Endothelial cell of umbilical vein (primary cell): Measurements from ENCODE around the gene RBM28. TPM values are rescaled to one million over a fixed set of nuclear protein-coding genes. Genes with fewer than 3 reads are reported as not detected.

Experiments used
- BruUV-seq: library from RNA; stranded (reverse); fragments of 400-500 nt; replicated peaks from 2 replicates; lab custom pipeline; 2021; lab: Mats Ljungman, UMichigan
- CTCF ChIA-PET: fragments of 300-600, 350-600 bp; sonication (Branson Sonifier 250); formaldehyde crosslinking; loops from one replicate; lab custom pipeline; 2021; ENCODE audit warnings: antibody characterized with exemption, inconsistent platforms; lab: Charles Lee
- POLR2A ChIA-PET: fragments of 300-600, 350-600 bp; sonication (Branson Sonifier 250); formaldehyde crosslinking; loops from one replicate; lab custom pipeline; 2021; ENCODE audit warnings: antibody characterized with exemption, inconsistent platforms; lab: Charles Lee
- DNase-seq: peaks from one replicate; pipeline ENCODE4 v3.0.0-alpha.2; 2011; ENCODE audit warnings: low read depth, low spot score
- FAIRE-seq: peaks from 2 replicates; lab custom pipeline; 2011; peaks lifted over from hg19 to GRCh38; lab: Jason Lieb, UNC
- H2AFZ ChIP-seq: 2 replicates; pipeline ENCODE4 v1.6.0; 2012; ENCODE audit warnings: low read depth, low read length, control low read depth, inconsistent platforms
- H3K27ac ChIP-seq: 2 replicates; pipeline ENCODE4 v1.5.1; 2011; ENCODE audit warnings: low read depth, mild to moderate bottlenecking, control low read depth, low read length, moderate library complexity; ENCODE audit not compliant: insufficient read depth
- H3K27me3 ChIP-seq, 2 experiments: 2 replicates each; pipeline versions ENCODE4 v1.6.0 to v1.6.1; 2011; ENCODE audit warnings: low read length in 2 of 2, mixed read lengths in 1 of 2; ENCODE audit not compliant: control insufficient read depth in 2 of 2, insufficient read depth in 2 of 2
- H3K36me3 ChIP-seq, 2 experiments: 2 replicates in 1 of 2; 3 replicates in 1 of 2; pipeline ENCODE4 v1.5.1; 2011; ENCODE audit warnings: low read length in 2 of 2, mild to moderate bottlenecking in 1 of 2, moderate library complexity in 1 of 2; ENCODE audit not compliant: control insufficient read depth in 2 of 2, insufficient read depth in 2 of 2; ENCODE audit errors: extremely low read depth in 1 of 2
- H3K4me1 ChIP-seq: 3 replicates; pipeline ENCODE4 v1.5.1; 2011; ENCODE audit warnings: mild to moderate bottlenecking, low read length; ENCODE audit not compliant: control insufficient read depth, insufficient read depth; ENCODE audit errors: extremely low read depth
- H3K4me2 ChIP-seq: 2 replicates; pipeline ENCODE4 v1.6.1; 2011; ENCODE audit warnings: low read length, control low read depth, mixed read lengths; ENCODE audit not compliant: insufficient read depth
- H3K4me3 ChIP-seq, 3 experiments: fragments of 200-600 bp in 1 of 3; sonication (generic), shearing (Covaris generic) in 1 of 3; replicated peaks in 1 of 3; 2 replicates each; pipeline ENCODE4 v1.5.1; 2011 to 2016; ENCODE audit warnings: control low read depth in 3 of 3, low read length in 3 of 3, mild to moderate bottlenecking in 2 of 3, inconsistent platforms in 1 of 3, low read depth in 1 of 3, moderate library complexity in 1 of 3; ENCODE audit not compliant: insufficient read depth in 1 of 3
- H3K79me2 ChIP-seq: 2 replicates; pipeline ENCODE4 v1.6.0; 2012; ENCODE audit warnings: low read length, inconsistent platforms; ENCODE audit not compliant: control insufficient read depth, insufficient read depth
- H3K9ac ChIP-seq: replicated peaks from 2 replicates; pipeline ENCODE3; 2011; ENCODE audit warnings: low read length, control low read depth; ENCODE audit not compliant: insufficient read depth; ENCODE audit errors: extremely low read depth
- H3K9me1 ChIP-seq: replicated peaks from 3 replicates; pipeline ENCODE4 v1.6.0; 2011; ENCODE audit warnings: mild to moderate bottlenecking, low read length; ENCODE audit not compliant: control insufficient read depth, insufficient read depth; ENCODE audit errors: extremely low read depth
- H3K9me3 ChIP-seq: replicated peaks from 2 replicates; pipeline ENCODE4 v1.5.1; 2012; ENCODE audit warnings: low read length, inconsistent platforms; ENCODE audit not compliant: control insufficient read depth, insufficient read depth
- H4K20me1 ChIP-seq: replicated peaks from 2 replicates; pipeline ENCODE3; 2011; ENCODE audit warnings: mild to moderate bottlenecking, low read length; ENCODE audit not compliant: control insufficient read depth, insufficient read depth; ENCODE audit errors: extremely low read depth
- EZH2 ChIP-seq: IDR thresholded peaks from 2 replicates; pipeline ENCODE4 v1.6.1; 2012; ENCODE audit warnings: borderline replicate concordance, low read depth, mild to moderate bottlenecking, moderate library complexity, low read length, inconsistent platforms; ENCODE audit not compliant: severe bottlenecking
- FOS ChIP-seq: IDR thresholded peaks from 2 replicates; pipeline ENCODE4 v1.6.1; 2011; ENCODE audit warnings: mild to moderate bottlenecking, low read length, moderate library complexity, borderline replicate concordance; ENCODE audit not compliant: insufficient read depth
- GATA2 ChIP-seq: IDR thresholded peaks from 2 replicates; pipeline ENCODE4 v1.7.0; 2011; ENCODE audit warnings: low read depth, mild to moderate bottlenecking, moderate library complexity, mixed read lengths, low read length; ENCODE audit not compliant: insufficient read length, insufficient read depth
- JUN ChIP-seq: IDR thresholded peaks from 2 replicates; pipeline ENCODE4 v1.6.1; 2011; ENCODE audit warnings: borderline replicate concordance, low read depth; ENCODE audit not compliant: insufficient read length, insufficient read depth
- MAX ChIP-seq: IDR thresholded peaks from 2 replicates; pipeline ENCODE4 v1.6.1; 2011; ENCODE audit not compliant: insufficient read depth, insufficient read length
- MYC ChIP-seq: IDR thresholded peaks from one replicate; pipeline ENCODE4 v1.6.1; 2011; ENCODE audit warnings: mild to moderate bottlenecking, low read depth, low read length
- POLR2A ChIP-seq: IDR thresholded peaks from 2 replicates; pipeline ENCODE4 v1.6.1; 2012; ENCODE audit warnings: low read depth, mild to moderate bottlenecking, control low read depth, low read length
- POLR2AphosphoS5 ChIP-seq: IDR thresholded peaks from 2 replicates; pipeline ENCODE4 v1.6.1; 2012; ENCODE audit warnings: low read depth, mild to moderate bottlenecking, control low read depth, low read length, moderate library complexity; ENCODE audit not compliant: insufficient read depth
- dilution Hi-C: fragments of 300-500 bp; cut with MboI; formaldehyde crosslinking; loops from one replicate; pipeline ENCODE4 v1.15.0; 2019; ENCODE audit warnings: low sequenced_read_pairs; ENCODE audit not compliant: extremely low pct_ligation_motif_present
- intact Hi-C: fragments of 100-400 bp; cut with micrococcal nuclease; formaldehyde crosslinking; loops from one replicate; pipeline ENCODE4 v1.10.0; 2022
- polyA plus RNA-seq, 4 experiments: library from polyadenylated mRNA; depleted of rRNA in 3 of 4; stranded (reverse) in 3 of 4; unstranded in 1 of 4; fragments of >200 nt; gene quantifications; 2 replicates each; pipeline versions ENCODE4 v1.2.1 to v1.2.3, GENCODE V29; 2011 to 2012; ENCODE audit warnings: missing spikeins in 1 of 4
- total RNA-seq: library from RNA; stranded (reverse); gene quantifications from 2 replicates; pipeline ENCODE4 v1.2.3, GENCODE V29; 2021
- TF ChIP-seq, protein P1 (sequence below), 2 donors: IDR thresholded peaks; 1 replicate in 1 of 2; 2 replicates in 1 of 2; pipeline ENCODE4 v1.5.1; 2011; ENCODE audit warnings: low read length in 2 of 2, mild to moderate bottlenecking in 2 of 2, moderate library complexity in 2 of 2, control low read depth in 1 of 2, inconsistent platforms in 1 of 2, low read depth in 1 of 2; ENCODE audit not compliant: insufficient read depth in 1 of 2; ENCODE audit errors: extremely low read depth in 1 of 2

Gene RBM28
- total and polyA plus RNA-seq, 2 donors (not counting 3 experiments of a cell fraction or from before 2014, with no cell fraction given) = 11.6 to 58.7 TPM

GRCh38 chr7:128279124-128279713, 64.5 kb downstream of the RBM28 start:
- dilution Hi-C loops = no loop called here
- POLR2A ChIA-PET = no interaction called here

More at GRCh38 chr7:128279124-128279713, 64.5 kb downstream of the RBM28 start:
- CTCF ChIA-PET = no interaction called here
- H3K4me2 ChIP-seq = no peak overlapping the region
- H3K27me3 ChIP-seq = peaks cover 10% of the 10 kb centered on the region in 2 experiments
- FAIRE-seq = no peak
- H3K9me1 ChIP-seq = no peaks in the 10 kb centered on the region
- no peak overlapping the region for H3K9ac ChIP-seq
- intact Hi-C loops = no loop called here
- H3K4me3 ChIP-seq = no peak overlapping the region
- H3K9me3 ChIP-seq = no peaks in the 10 kb centered on the region
- H3K79me2 ChIP-seq = no peaks in the 10 kb centered on the region
- no TSS peak for BruUV-seq
- H3K4me1 ChIP-seq = no peaks in the 10 kb centered on the region
- H2AFZ ChIP-seq = no peak overlapping the region
- H3K27ac ChIP-seq = no peak overlapping the region
- DNase-seq = no peak
- H4K20me1 ChIP-seq = no peaks in the 10 kb centered on the region
- TF ChIP-seq, protein P1, sequence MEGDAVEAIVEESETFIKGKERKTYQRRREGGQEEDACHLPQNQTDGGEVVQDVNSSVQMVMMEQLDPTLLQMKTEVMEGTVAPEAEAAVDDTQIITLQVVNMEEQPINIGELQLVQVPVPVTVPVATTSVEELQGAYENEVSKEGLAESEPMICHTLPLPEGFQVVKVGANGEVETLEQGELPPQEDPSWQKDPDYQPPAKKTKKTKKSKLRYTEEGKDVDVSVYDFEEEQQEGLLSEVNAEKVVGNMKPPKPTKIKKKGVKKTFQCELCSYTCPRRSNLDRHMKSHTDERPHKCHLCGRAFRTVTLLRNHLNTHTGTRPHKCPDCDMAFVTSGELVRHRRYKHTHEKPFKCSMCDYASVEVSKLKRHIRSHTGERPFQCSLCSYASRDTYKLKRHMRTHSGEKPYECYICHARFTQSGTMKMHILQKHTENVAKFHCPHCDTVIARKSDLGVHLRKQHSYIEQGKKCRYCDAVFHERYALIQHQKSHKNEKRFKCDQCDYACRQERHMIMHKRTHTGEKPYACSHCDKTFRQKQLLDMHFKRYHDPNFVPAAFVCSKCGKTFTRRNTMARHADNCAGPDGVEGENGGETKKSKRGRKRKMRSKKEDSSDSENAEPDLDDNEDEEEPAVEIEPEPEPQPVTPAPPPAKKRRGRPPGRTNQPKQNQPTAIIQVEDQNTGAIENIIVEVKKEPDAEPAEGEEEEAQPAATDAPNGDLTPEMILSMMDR (IDR thresholded peaks at IDR 0.05; ENCODE audit: extremely low read depth in 1 of 2, insufficient read depth in 1 of 2, low read depth in 1 of 2, low read length in 2 of 2) = no peak
- TF ChIP-seq POLR2AphosphoS5 (no peak), GATA2 (no peak), MAX (no peak), EZH2 (no peak), JUN (no peak), POLR2A (no peak), FOS (no peak), MYC (no peak)
- H3K36me3 ChIP-seq = no peaks in the 10 kb centered on the region
